Sigmoid colon (tissue), 7 donors: ENCODE data around the gene TMEM59. TPM values are rescaled to one million over a fixed set of nuclear protein-coding genes. Genes with fewer than 3 reads are reported as not detected.

ENCODE experiments used
- DNase-seq: peaks from one replicate; pipeline ENCODE4 v3.0.0-alpha.2; 2019
- H3K27ac ChIP-seq, 4 donors: fragments of 200-600 bp; sonication (generic); one replicate each; pipeline ENCODE4 v1.5.1; 2016 to 2019; ENCODE audit warnings: mild to moderate bottlenecking in 1 of 4
- H3K27me3 ChIP-seq, 3 donors: fragments of 200-600 bp; sonication (generic); one replicate each; pipeline ENCODE4 v1.5.1; 2019; ENCODE audit warnings: mild to moderate bottlenecking in 1 of 3
- H3K36me3 ChIP-seq, 4 donors: fragments of 200-600 bp; sonication (generic); one replicate each; pipeline ENCODE4 v1.5.1; 2016 to 2019
- H3K4me1 ChIP-seq, 4 donors: fragments of 200-600 bp; sonication (generic); one replicate each; pipeline ENCODE4 v1.5.1; 2017 to 2019
- H3K4me3 ChIP-seq, 4 donors: fragments of 200-600 bp; sonication (generic); one replicate each; pipeline ENCODE4 v1.5.1; 2017 to 2019; ENCODE audit warnings: mild to moderate bottlenecking in 2 of 4, moderate library complexity in 1 of 4
- H3K9me3 ChIP-seq, 4 donors: fragments of 200-600 bp in 3 of 4; sonication (generic) in 3 of 4; one replicate each; pipeline versions ENCODE4 v1.5.1 to v1.6.1; 2013 to 2019
- EP300 ChIP-seq, 4 donors: sonication (generic); formaldehyde crosslinking; IDR thresholded peaks; one replicate each; pipeline ENCODE4 v1.6.1; 2017; ENCODE audit warnings: antibody characterized with exemption in 4 of 4
- POLR2A ChIP-seq, 2 donors: fragments of 450-650 bp; IDR thresholded peaks; one replicate each; pipeline ENCODE4 v1.6.1; 2016; ENCODE audit warnings: antibody characterized with exemption in 2 of 2, mild to moderate bottlenecking in 2 of 2, moderate library complexity in 2 of 2
- POLR2AphosphoS5 ChIP-seq, 4 donors: sonication (generic); formaldehyde crosslinking; IDR thresholded peaks; one replicate each; pipeline ENCODE4 v1.6.1; 2017; ENCODE audit warnings: antibody characterized with exemption in 4 of 4
- WGBS, 2 donors: extraction: QIAGEN DNeasy Blood & Tissue Kit; methylation state at CpG; one replicate each; pipeline ENCODE4 v1.1.7; 2013; 5-methylcytosine and 5-hydroxymethylcytosine counted together
- intact Hi-C: fragments of 100-400 bp; cut with DNase I; formaldehyde crosslinking; loops from one replicate; pipeline ENCODE4 v1.15.1; 2023
- polyA plus RNA-seq, 3 donors: library from polyadenylated mRNA; stranded (reverse); fragments of 200-250 nt; gene quantifications; one replicate each; pipeline ENCODE4 v1.2.3, GENCODE V29; 2013
- total RNA-seq, 4 donors: library from RNA; depleted of rRNA; stranded (reverse); fragments of >200 nt; gene quantifications; one replicate each; pipeline ENCODE4 v1.1.0, GENCODE V29; 2016
- TF ChIP-seq, protein P1 (sequence below), 4 experiments: fragments of 450-650 bp in 3 of 4; fragments of 200-600 bp in 1 of 4; IDR thresholded peaks; one replicate each; pipeline ENCODE4 v1.5.1; 2016 to 2019; ENCODE audit warnings: antibody characterized with exemption in 4 of 4, mild to moderate bottlenecking in 3 of 4, moderate library complexity in 2 of 4
- donor health status: healthy with polysubstance abuse.
- donor health status: Bipolar disorder and iron deficiency.
- donor health status: healthy.

The TMEM59 gene
- total and polyA plus RNA-seq, 7 donors, result 114 to 299 (median 207) TPM

DNA sequence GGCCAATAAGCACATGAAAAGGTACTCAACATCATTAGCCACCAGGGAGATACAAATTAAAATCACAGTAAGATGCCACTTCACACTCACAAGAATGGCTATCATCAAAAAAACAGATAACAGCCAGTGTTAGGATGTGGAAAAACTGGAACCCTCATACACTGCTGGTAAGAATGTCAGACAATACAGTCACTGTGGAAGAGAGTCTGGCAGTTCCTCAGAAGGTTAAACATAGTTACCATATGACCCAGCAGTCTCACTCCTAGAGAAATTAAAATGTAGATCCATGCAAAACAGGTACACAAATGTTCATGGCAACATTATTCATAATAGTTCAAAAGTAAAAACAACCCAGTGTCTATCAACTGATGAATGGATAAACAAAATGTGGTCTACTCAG, 68.3 kb downstream of the TMEM59 start:
- intact Hi-C loops, result no loop called here
- peaks cover 0 to 14% (median 4%) of the 10 kb centered on the region in 4 donors for H3K4me1 ChIP-seq
- H3K27me3 ChIP-seq, result no peaks in the 10 kb centered on the region

DNA sequence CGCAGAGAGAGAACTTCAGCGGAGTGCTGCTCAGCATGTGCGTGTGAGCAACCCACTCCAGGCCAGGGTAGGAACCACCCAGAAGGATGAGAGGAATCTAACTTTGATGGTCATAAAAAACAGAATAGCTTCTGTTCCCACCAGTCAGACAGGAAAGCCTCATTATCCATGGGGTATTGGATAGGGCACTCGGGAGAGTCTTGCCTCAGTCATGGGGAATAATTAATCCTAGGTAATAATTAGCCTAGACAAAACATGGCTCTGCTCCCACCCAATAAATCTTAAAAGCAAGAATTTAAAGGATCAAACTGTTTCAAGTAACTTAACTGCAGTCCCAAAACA, 70.3 kb downstream of the TMEM59 start:
- no peaks in the 10 kb centered on the region for H3K9me3 ChIP-seq
- WGBS, 2 donors, result 16 to 50% methylated on average over 4 of the region's 4 CpGs
- TF ChIP-seq POLR2AphosphoS5 (IDR thresholded peaks at IDR 0.05) (no peak), POLR2A (IDR thresholded peaks at IDR 0.05) (no peak), EP300 (IDR thresholded peaks at IDR 0.05) (no peak)
- TF ChIP-seq, protein P1, sequence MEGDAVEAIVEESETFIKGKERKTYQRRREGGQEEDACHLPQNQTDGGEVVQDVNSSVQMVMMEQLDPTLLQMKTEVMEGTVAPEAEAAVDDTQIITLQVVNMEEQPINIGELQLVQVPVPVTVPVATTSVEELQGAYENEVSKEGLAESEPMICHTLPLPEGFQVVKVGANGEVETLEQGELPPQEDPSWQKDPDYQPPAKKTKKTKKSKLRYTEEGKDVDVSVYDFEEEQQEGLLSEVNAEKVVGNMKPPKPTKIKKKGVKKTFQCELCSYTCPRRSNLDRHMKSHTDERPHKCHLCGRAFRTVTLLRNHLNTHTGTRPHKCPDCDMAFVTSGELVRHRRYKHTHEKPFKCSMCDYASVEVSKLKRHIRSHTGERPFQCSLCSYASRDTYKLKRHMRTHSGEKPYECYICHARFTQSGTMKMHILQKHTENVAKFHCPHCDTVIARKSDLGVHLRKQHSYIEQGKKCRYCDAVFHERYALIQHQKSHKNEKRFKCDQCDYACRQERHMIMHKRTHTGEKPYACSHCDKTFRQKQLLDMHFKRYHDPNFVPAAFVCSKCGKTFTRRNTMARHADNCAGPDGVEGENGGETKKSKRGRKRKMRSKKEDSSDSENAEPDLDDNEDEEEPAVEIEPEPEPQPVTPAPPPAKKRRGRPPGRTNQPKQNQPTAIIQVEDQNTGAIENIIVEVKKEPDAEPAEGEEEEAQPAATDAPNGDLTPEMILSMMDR (IDR thresholded peaks at IDR 0.05), result no peak
- no peaks in the 10 kb centered on the region for H3K27me3 ChIP-seq
- peak overlapping the region; percentile 3 to 52 (median 40) for H3K4me3 ChIP-seq
- peaks cover 0 to 14% (median 4%) of the 10 kb centered on the region in 4 donors for H3K4me1 ChIP-seq
- H3K36me3 ChIP-seq, result no peaks in the 10 kb centered on the region
- intact Hi-C loops, result no loop called here
- DNase-seq, result no peak
- H3K27ac ChIP-seq, result peak overlapping the region; percentile 56 to 69 (median 67)

More for the DNA sequence above, 68.3 kb downstream of the TMEM59 start:
- no peaks in the 10 kb centered on the region for H3K36me3 ChIP-seq
- no peak overlapping the region for H3K27ac ChIP-seq
- no peaks in the 10 kb centered on the region for H3K9me3 ChIP-seq
- DNase-seq, result no peak
- TF ChIP-seq POLR2AphosphoS5 (IDR thresholded peaks at IDR 0.05) (no peak), EP300 (IDR thresholded peaks at IDR 0.05) (no peak), POLR2A (IDR thresholded peaks at IDR 0.05) (no peak)
- TF ChIP-seq, protein P1 (IDR thresholded peaks at IDR 0.05), result no peak
- H3K4me3 ChIP-seq, result no peak overlapping the region

DNA sequence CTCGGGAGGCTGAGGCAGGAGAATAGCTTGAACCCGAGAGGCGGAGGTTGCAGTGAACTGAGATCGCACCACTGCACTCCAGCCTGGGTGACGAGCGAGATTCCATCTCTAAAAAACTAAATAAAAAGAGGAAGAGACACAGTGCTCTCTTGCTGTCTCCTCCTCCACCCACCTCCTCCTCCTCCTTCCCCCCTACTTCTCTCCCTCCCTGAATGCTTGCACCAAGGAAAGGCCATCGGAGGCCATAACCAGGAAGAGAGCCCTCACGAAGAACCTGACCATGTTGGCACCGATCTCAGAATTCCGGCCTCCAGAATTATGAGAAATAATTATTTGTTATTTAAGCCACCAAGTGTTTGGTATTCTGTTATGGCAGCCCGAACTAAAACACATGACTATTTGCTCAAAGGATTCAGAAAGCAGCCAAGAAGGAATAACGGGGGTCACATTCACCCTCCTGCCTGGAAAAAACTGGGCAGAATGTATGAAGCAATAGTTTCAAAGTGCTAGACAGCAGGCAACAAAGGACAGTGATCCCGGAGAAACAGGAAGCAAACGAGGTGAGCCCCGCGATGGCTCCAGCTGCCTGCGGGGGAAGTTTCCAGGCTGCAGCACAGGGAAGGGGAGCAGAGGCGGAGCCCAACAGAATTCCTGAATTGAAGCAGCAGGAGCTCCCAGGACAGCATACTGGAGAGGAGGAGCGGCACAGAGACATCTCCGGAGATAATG, 70.8 kb downstream of the TMEM59 start:
- intact Hi-C loops, result no loop called here
- no peaks in the 10 kb centered on the region for H3K27me3 ChIP-seq
- no peaks in the 10 kb centered on the region for H3K36me3 ChIP-seq
- H3K4me3 ChIP-seq, result peak overlapping the region; percentile 3 to 52 (median 40)
- 44 to 45% methylated on average over 20 of the region's 20 CpGs for WGBS, 2 donors
- no peak for DNase-seq
- H3K4me1 ChIP-seq, result peaks cover 0 to 14% (median 4%) of the 10 kb centered on the region in 4 donors
- TF ChIP-seq POLR2AphosphoS5 (IDR thresholded peaks at IDR 0.05), result peak in 1 of 4 donors; percentile 4
- TF ChIP-seq, protein P1 (IDR thresholded peaks at IDR 0.05), result no peak
- peak overlapping the region; percentile 56 to 69 (median 67) for H3K27ac ChIP-seq
- no peaks in the 10 kb centered on the region for H3K9me3 ChIP-seq

DNA sequence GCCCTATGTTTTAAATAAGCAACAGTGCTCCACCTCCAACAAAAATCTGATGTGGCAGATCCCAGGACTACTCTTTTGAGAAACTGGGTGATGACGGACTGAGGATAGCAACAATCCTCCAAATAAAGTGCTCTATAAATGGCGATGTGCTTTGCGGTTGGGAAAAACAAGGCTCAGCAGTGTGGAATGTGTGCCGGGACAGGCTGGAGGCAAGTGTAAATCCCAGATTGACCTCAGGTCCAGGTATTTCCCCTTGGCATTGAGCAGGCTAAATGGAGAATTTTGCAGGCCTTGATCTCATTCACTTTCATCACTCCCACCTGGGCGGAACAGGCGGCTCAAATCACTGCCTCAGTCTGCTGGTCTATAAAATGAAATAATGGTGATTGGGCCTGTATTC, 71.8 kb downstream of the TMEM59 start:
- TF ChIP-seq EP300 (IDR thresholded peaks at IDR 0.05) (no peak), POLR2AphosphoS5 (IDR thresholded peaks at IDR 0.05) (no peak)
- TF ChIP-seq, protein P1 (IDR thresholded peaks at IDR 0.05), result no peak
- H3K27me3 ChIP-seq, result no peaks in the 10 kb centered on the region
- H3K36me3 ChIP-seq, result no peaks in the 10 kb centered on the region
- H3K9me3 ChIP-seq, result no peaks in the 10 kb centered on the region
- peaks cover 0 to 14% (median 4%) of the 10 kb centered on the region in 4 donors for H3K4me1 ChIP-seq
- 97 to 98% methylated on average over 6 of the region's 6 CpGs for WGBS, 2 donors
- no peak for DNase-seq
- H3K4me3 ChIP-seq, result no peak overlapping the region
- peak overlapping the region in 1 of 4 donors; percentile 69 for H3K27ac ChIP-seq
- intact Hi-C loops, result no loop called here
